ENCODE results near the gene TMEM270.

DNA sequence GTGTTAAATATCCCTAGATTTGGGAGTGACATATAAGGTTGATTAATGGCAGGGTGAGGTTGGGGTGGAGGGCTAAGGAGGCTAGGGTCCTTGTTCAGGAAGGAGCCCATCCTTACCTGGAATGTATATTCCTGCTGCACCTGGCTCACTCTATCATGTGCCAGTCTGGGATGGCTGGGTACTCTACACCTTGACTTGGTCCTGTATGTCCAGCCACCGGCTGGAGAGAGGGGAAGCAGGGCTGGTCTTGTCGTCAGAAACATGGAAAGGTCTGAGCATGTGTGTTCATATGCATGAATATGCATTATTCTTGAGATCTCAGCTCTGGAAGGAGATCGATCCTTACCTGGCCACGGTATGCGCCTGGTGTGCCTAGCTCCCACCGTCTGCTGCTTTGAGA lies 33.2 kb downstream of the TMEM270 start:
- TF ChIP-seq, protein P1, sequence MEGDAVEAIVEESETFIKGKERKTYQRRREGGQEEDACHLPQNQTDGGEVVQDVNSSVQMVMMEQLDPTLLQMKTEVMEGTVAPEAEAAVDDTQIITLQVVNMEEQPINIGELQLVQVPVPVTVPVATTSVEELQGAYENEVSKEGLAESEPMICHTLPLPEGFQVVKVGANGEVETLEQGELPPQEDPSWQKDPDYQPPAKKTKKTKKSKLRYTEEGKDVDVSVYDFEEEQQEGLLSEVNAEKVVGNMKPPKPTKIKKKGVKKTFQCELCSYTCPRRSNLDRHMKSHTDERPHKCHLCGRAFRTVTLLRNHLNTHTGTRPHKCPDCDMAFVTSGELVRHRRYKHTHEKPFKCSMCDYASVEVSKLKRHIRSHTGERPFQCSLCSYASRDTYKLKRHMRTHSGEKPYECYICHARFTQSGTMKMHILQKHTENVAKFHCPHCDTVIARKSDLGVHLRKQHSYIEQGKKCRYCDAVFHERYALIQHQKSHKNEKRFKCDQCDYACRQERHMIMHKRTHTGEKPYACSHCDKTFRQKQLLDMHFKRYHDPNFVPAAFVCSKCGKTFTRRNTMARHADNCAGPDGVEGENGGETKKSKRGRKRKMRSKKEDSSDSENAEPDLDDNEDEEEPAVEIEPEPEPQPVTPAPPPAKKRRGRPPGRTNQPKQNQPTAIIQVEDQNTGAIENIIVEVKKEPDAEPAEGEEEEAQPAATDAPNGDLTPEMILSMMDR (IDR thresholded peaks at IDR 0.05; ENCODE audit: insufficient read depth, low read length, poor library complexity, severe bottlenecking): no peak
- no peak for TF ChIP-seq EZH2phosphoT487 (conservative IDR thresholded peaks at IDR 0.05; ENCODE audit: low read length)
